Mesenchymal stem cell (in vitro differentiated cells and primary cell): ENCODE measurements around the gene ZIC1.

Experiments
- DNase-seq: peaks from one replicate; pipeline ENCODE4 v3.0.0-alpha.2; 2013
- H2AFZ ChIP-seq: one replicate; pipeline ENCODE4 v1.6.1; 2013; ENCODE audit warnings: low read depth, mild to moderate bottlenecking, control low read depth, inconsistent platforms, low read length, moderate library complexity
- H2AK5ac ChIP-seq: 2 replicates; pipeline ENCODE4 v1.6.1; 2013; ENCODE audit warnings: low read length, moderate library complexity, mild to moderate bottlenecking, inconsistent platforms; ENCODE audit not compliant: severe bottlenecking
- H2BK120ac ChIP-seq: one replicate; pipeline ENCODE4 v1.6.1; 2013; ENCODE audit warnings: low read depth, mild to moderate bottlenecking, inconsistent platforms, low read length, moderate library complexity
- H2BK12ac ChIP-seq, 2 experiments: one replicate each; pipeline ENCODE4 v1.6.1; 2013; ENCODE audit warnings: inconsistent platforms in 2 of 2, low read length in 2 of 2, mild to moderate bottlenecking in 2 of 2, moderate library complexity in 2 of 2, control low read depth in 1 of 2
- H2BK15ac ChIP-seq: one replicate; pipeline ENCODE4 v1.6.1; 2013; ENCODE audit warnings: mild to moderate bottlenecking, low read depth, inconsistent platforms; ENCODE audit not compliant: poor library complexity, severe bottlenecking
- H2BK5ac ChIP-seq: 2 replicates; pipeline ENCODE4 v1.6.1; 2013; ENCODE audit warnings: low read depth, mild to moderate bottlenecking, low read length, control low read depth, inconsistent platforms; ENCODE audit not compliant: poor library complexity, severe bottlenecking
- H3K14ac ChIP-seq, 2 experiments: one replicate each; pipeline ENCODE4 v1.6.1; 2013; ENCODE audit warnings: inconsistent platforms in 2 of 2, low read length in 2 of 2, control low read depth in 1 of 2, mild to moderate bottlenecking in 1 of 2, moderate library complexity in 1 of 2
- H3K18ac ChIP-seq, 2 experiments: one replicate each; pipeline ENCODE4 v1.6.1; 2013; ENCODE audit warnings: inconsistent platforms in 2 of 2, low read length in 2 of 2, control low read depth in 1 of 2, low read depth in 1 of 2, mild to moderate bottlenecking in 1 of 2
- H3K23ac ChIP-seq, 2 experiments: one replicate each; pipeline ENCODE4 v1.6.1; 2013; ENCODE audit warnings: inconsistent platforms in 2 of 2, low read length in 2 of 2, mild to moderate bottlenecking in 2 of 2, moderate library complexity in 2 of 2, control low read depth in 1 of 2
- H3K27ac ChIP-seq: 2 replicates; pipeline ENCODE4 v1.5.1; 2013; ENCODE audit warnings: mild to moderate bottlenecking, moderate library complexity, low read length, control low read depth, inconsistent platforms; ENCODE audit not compliant: poor library complexity, severe bottlenecking
- H3K27me3 ChIP-seq, 2 experiments: 2 replicates each; pipeline versions ENCODE4 v1.6.1 to v1.7.0; 2013; ENCODE audit warnings: low read length in 2 of 2, mild to moderate bottlenecking in 2 of 2, moderate library complexity in 2 of 2, control low read depth in 1 of 2, inconsistent platforms in 1 of 2; ENCODE audit not compliant: control insufficient read depth in 1 of 2, insufficient read depth in 1 of 2
- H3K36me3 ChIP-seq, 2 experiments: 2 replicates each; pipeline versions ENCODE4 v1.6.1 to v1.7.0; 2013; ENCODE audit warnings: low read length in 2 of 2, control low read depth in 1 of 2, inconsistent platforms in 1 of 2, low read depth in 1 of 2, mild to moderate bottlenecking in 1 of 2; ENCODE audit not compliant: insufficient read depth in 2 of 2, control insufficient read depth in 1 of 2
- H3K4ac ChIP-seq, 2 experiments: one replicate each; pipeline ENCODE4 v1.6.1; 2013; ENCODE audit warnings: inconsistent platforms in 2 of 2, low read length in 2 of 2, mild to moderate bottlenecking in 2 of 2, moderate library complexity in 2 of 2, control low read depth in 1 of 2, low read depth in 1 of 2
- H3K4me1 ChIP-seq: 2 replicates; pipeline ENCODE4 v1.6.1; 2013; ENCODE audit warnings: low read depth, low read length, control low read depth; ENCODE audit not compliant: control insufficient read depth, insufficient read depth
- H3K4me2 ChIP-seq: 2 replicates; pipeline ENCODE4 v1.6.1; 2013; ENCODE audit warnings: low read length, mild to moderate bottlenecking, inconsistent platforms; ENCODE audit not compliant: poor library complexity, severe bottlenecking
- H3K4me3 ChIP-seq, 2 experiments: 2 replicates each; pipeline versions ENCODE4 v1.5.1 to v1.7.0; 2013; ENCODE audit warnings: low read length in 2 of 2, mild to moderate bottlenecking in 2 of 2, control low read depth in 1 of 2, low read depth in 1 of 2; ENCODE audit not compliant: insufficient read depth in 1 of 2
- H3K79me1 ChIP-seq: replicated peaks from 2 replicates; pipeline ENCODE4 v1.6.1; 2013; ENCODE audit warnings: mild to moderate bottlenecking, control low read depth, low read length, inconsistent platforms; ENCODE audit not compliant: poor library complexity, severe bottlenecking
- H3K9ac ChIP-seq: 2 replicates; pipeline ENCODE4 v1.7.0; 2013; ENCODE audit warnings: mild to moderate bottlenecking, low read length, moderate library complexity
- H3K9me3 ChIP-seq: 2 replicates; pipeline ENCODE4 v1.7.0; 2013; ENCODE audit warnings: mild to moderate bottlenecking, low read length; ENCODE audit not compliant: control insufficient read depth
- H4K8ac ChIP-seq: one replicate; pipeline ENCODE4 v1.6.1; 2013; ENCODE audit warnings: inconsistent platforms, mild to moderate bottlenecking, low read length, moderate library complexity
- H4K91ac ChIP-seq: one replicate; pipeline ENCODE4 v1.6.1; 2013; ENCODE audit warnings: mild to moderate bottlenecking, low read length, inconsistent platforms
- WGBS: methylation state at CpG from one replicate; pipeline ENCODE4 v1.1.7; 2013; ENCODE audit warnings: mixed read lengths; 5-methylcytosine and 5-hydroxymethylcytosine counted together

The ZIC1 gene

GRCh38 chr3:147380977-147381376 is 28.2 kb upstream of the ZIC1 start:
- 18% methylated on average over 3 of the region's 3 CpGs for WGBS

DNA sequence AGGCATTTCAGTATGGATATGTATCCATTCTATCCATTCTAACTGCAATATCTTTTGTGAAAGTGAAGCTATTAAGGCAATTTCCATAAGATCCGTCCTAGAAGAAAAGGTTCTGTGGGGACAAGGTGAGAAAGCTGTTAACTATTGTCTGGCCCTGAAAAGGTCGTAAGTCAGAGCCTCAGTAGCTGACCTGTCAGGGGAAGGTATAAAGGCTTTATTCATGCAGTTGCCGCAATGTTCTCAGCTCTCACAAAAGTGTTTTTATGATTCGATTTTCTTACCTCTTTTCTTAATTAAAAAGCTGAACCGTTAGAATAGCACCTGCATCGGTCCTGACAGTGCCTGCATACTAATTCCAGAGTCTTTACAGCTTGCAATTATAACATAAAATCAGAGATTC is 27.6 kb upstream of the ZIC1 start:
- H2BK15ac ChIP-seq, result no peak overlapping the region
- no peak overlapping the region for H3K27ac ChIP-seq
- no peak overlapping the region for H3K18ac ChIP-seq
- no peaks in the 10 kb centered on the region for H3K79me1 ChIP-seq
- no peak overlapping the region for H3K4ac ChIP-seq
- H2BK5ac ChIP-seq, result no peak overlapping the region
- no peak overlapping the region for H3K9ac ChIP-seq
- no peak for DNase-seq
- 15% methylated on average over 6 of the region's 6 CpGs for WGBS
- H2AK5ac ChIP-seq, result no peak overlapping the region
- no peak overlapping the region for H3K4me2 ChIP-seq
- no peak overlapping the region for H4K8ac ChIP-seq
- H3K23ac ChIP-seq, result no peak overlapping the region
- no peak overlapping the region for H2AFZ ChIP-seq
- H3K4me1 ChIP-seq, result peaks cover 6% of the 10 kb centered on the region
- no peak overlapping the region for H3K4me3 ChIP-seq
- peaks cover 6% of the 10 kb centered on the region for H3K9me3 ChIP-seq
- no peak overlapping the region for H4K91ac ChIP-seq
- no peak overlapping the region for H3K14ac ChIP-seq
- H3K36me3 ChIP-seq, result peaks cover 0 to 4% of the 10 kb centered on the region in 2 experiments
- peaks cover 38 to 99% of the 10 kb centered on the region in 2 experiments for H3K27me3 ChIP-seq
- H2BK120ac ChIP-seq, result no peak overlapping the region
- H2BK12ac ChIP-seq, result no peak overlapping the region

More at GRCh38 chr3:147380977-147381376, 28.2 kb upstream of the ZIC1 start:
- H3K36me3 ChIP-seq, result peaks cover 0 to 4% of the 10 kb centered on the region in 2 experiments
- no peak overlapping the region for H2AK5ac ChIP-seq
- no peak overlapping the region for H2BK120ac ChIP-seq
- peaks cover 6% of the 10 kb centered on the region for H3K9me3 ChIP-seq
- H3K4me2 ChIP-seq, result no peak overlapping the region
- H3K23ac ChIP-seq, result no peak overlapping the region
- H3K79me1 ChIP-seq, result no peaks in the 10 kb centered on the region
- H3K14ac ChIP-seq, result no peak overlapping the region
- no peak overlapping the region for H4K8ac ChIP-seq
- no peak overlapping the region for H2BK5ac ChIP-seq
- no peak overlapping the region for H3K4me3 ChIP-seq
- no peak overlapping the region for H3K27ac ChIP-seq
- no peak overlapping the region for H3K4ac ChIP-seq
- no peak for DNase-seq
- H3K27me3 ChIP-seq, result peaks cover 38 to 99% of the 10 kb centered on the region in 2 experiments
- no peak overlapping the region for H3K9ac ChIP-seq
- peaks cover 6% of the 10 kb centered on the region for H3K4me1 ChIP-seq
- no peak overlapping the region for H4K91ac ChIP-seq
- no peak overlapping the region for H2BK15ac ChIP-seq
- H2BK12ac ChIP-seq, result no peak overlapping the region
- H2AFZ ChIP-seq, result no peak overlapping the region
- H3K18ac ChIP-seq, result no peak overlapping the region

DNA sequence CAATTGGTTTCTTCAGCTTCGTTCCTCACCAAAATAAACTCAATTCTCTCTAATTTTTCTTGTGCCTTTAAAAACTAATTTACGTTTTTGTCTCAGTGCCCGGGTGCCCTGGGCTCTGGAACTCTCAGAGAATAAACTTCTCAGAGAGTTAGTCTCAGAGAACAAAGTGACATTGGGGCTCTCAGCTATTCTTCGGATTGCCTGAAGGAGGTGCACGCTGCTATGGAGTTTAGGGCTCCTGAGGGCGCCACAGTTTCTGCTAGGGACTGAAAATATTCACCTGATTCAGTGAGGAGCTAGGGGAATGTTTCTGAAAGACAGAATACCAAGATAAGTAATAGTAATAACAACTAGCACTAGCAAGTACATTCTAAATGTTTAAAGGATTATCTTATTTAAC is 25.5 kb upstream of the ZIC1 start:
- Histone ChIP-seq H3K4me2 (no peak overlapping the region), H2BK5ac (no peak overlapping the region), H3K27me3 (peaks cover 30 to 99% of the 10 kb centered on the region in 2 experiments), H3K18ac (no peak overlapping the region), H3K79me1 (peaks cover 1% of the 10 kb centered on the region), H3K36me3 (peaks cover 0 to 9% of the 10 kb centered on the region in 2 experiments), H2BK15ac (no peak overlapping the region), H3K4ac (no peak overlapping the region), H3K9ac (no peak overlapping the region), H3K4me1 (no peaks in the 10 kb centered on the region), H2AFZ (no peak overlapping the region), H3K27ac (no peak overlapping the region), H2AK5ac (no peak overlapping the region), H2BK120ac (no peak overlapping the region), H3K4me3 (no peak overlapping the region), H3K9me3 (peaks cover 6% of the 10 kb centered on the region), H3K23ac (no peak overlapping the region), H2BK12ac (no peak overlapping the region), H4K8ac (no peak overlapping the region), H4K91ac (no peak overlapping the region), H3K14ac (no peak overlapping the region)
- WGBS, result 18% methylated on average over 5 of the region's 6 CpGs
- no peak for DNase-seq

DNA sequence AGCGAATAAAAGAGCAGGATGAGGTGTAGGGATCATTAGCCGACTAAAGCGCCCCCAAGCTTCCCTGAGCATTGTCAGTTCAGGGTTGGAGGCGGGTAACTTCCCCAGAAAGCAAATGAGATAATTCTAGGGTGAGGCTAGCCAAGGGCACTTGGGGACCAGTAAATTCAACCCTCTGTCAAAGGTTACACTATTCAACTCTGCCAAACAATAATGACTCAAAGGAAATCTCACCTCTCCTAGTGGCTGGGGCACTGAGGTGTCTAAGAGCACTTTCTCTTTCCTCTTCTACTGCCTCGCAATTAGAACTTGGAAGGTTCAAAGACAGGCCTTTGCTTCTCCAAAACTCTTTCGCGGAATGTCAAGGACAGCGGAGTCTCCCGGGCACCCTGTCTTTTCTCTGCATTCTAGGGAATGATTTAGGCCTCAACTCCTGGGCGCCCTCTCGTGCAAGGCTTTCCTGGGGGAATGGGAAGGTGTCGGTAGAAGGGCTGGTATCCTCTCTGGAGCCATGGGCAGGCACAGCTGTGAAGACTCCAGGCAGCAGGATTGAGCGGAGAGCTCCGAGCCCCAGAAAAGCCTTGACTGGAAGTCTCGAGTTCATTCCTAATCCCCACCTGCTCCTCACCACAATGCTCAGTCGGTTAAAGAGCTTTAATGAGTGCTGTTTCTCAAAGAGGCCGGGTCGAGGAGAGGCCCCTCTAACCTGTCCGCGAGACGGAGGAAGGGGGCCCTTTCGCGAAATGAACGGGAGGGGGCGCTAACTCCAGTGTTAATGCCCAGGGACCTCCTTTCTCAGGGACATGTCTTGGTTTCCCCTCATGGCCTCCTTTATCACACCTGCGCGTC is 24.7 kb upstream of the ZIC1 start:
- Histone ChIP-seq H3K4me2 (no peak overlapping the region), H3K4me1 (no peaks in the 10 kb centered on the region), H2BK5ac (no peak overlapping the region), H3K14ac (no peak overlapping the region), H3K27me3 (peaks cover 26 to 99% of the 10 kb centered on the region in 2 experiments), H3K9ac (no peak overlapping the region), H3K27ac (no peak overlapping the region), H4K8ac (no peak overlapping the region), H3K4ac (no peak overlapping the region), H3K18ac (no peak overlapping the region), H2AFZ (no peak overlapping the region), H3K9me3 (peaks cover 6% of the 10 kb centered on the region), H3K23ac (no peak overlapping the region), H3K4me3 (no peak overlapping the region), H2BK15ac (no peak overlapping the region), H2BK120ac (no peak overlapping the region), H3K79me1 (peaks cover 1% of the 10 kb centered on the region), H2AK5ac (no peak overlapping the region), H3K36me3 (peaks cover 0 to 9% of the 10 kb centered on the region in 2 experiments), H4K91ac (no peak overlapping the region), H2BK12ac (no peak overlapping the region)
- no peak for DNase-seq
- 17% methylated on average over 25 of the region's 27 CpGs for WGBS
